ENCODE measurements around the gene HIPK1. TPM values are rescaled to one million over a fixed set of nuclear protein-coding genes. Genes with fewer than 3 reads are reported as not detected.

Gene HIPK1
- total and polyA plus RNA-seq, 2 of the 13 experiments (the other 11 are each of a cell fraction or from before 2014, with no cell fraction given): 20.8 to 33.4 TPM

DNA sequence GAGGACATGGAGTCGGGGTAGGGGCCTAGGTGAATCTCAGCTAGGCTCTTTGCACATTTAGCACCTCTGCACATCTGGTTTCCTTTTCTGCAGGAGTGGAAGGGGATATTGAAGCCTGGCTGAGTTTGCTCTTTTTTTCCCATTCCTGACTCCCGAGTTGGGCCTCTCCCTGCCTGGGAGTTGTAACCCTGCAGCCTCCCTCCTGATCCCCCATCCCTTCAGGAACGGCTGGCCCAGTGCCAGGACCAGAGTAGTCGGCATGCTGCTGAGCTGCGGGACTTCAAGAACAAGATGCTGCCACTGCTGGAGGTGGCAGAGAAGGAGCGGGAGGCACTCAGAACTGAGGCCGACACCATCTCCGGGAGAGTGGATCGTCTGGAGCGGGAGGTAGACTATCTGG is 51.0 kb downstream of the HIPK1 start (continued):
- TF ChIP-seq, protein P1, sequence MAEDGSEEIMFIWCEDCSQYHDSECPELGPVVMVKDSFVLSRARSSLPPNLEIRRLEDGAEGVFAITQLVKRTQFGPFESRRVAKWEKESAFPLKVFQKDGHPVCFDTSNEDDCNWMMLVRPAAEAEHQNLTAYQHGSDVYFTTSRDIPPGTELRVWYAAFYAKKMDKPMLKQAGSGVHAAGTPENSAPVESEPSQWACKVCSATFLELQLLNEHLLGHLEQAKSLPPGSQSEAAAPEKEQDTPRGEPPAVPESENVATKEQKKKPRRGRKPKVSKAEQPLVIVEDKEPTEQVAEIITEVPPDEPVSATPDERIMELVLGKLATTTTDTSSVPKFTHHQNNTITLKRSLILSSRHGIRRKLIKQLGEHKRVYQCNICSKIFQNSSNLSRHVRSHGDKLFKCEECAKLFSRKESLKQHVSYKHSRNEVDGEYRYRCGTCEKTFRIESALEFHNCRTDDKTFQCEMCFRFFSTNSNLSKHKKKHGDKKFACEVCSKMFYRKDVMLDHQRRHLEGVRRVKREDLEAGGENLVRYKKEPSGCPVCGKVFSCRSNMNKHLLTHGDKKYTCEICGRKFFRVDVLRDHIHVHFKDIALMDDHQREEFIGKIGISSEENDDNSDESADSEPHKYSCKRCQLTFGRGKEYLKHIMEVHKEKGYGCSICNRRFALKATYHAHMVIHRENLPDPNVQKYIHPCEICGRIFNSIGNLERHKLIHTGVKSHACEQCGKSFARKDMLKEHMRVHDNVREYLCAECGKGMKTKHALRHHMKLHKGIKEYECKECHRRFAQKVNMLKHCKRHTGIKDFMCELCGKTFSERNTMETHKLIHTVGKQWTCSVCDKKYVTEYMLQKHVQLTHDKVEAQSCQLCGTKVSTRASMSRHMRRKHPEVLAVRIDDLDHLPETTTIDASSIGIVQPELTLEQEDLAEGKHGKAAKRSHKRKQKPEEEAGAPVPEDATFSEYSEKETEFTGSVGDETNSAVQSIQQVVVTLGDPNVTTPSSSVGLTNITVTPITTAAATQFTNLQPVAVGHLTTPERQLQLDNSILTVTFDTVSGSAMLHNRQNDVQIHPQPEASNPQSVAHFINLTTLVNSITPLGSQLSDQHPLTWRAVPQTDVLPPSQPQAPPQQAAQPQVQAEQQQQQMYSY (CRISPR knock-in tag; IDR thresholded peaks at IDR 0.05): no peak
- no peak for TF ChIP-seq MXD4 (CRISPR knock-in tag; IDR thresholded peaks at IDR 0.05)
- TF ChIP-seq MYNN (CRISPR knock-in tag; IDR thresholded peaks at IDR 0.05; ENCODE audit: low read depth): no peak
- TF ChIP-seq PRMT3 (CRISPR knock-in tag; IDR thresholded peaks at IDR 0.05; ENCODE audit: borderline replicate concordance, low read depth): no peak

DNA sequence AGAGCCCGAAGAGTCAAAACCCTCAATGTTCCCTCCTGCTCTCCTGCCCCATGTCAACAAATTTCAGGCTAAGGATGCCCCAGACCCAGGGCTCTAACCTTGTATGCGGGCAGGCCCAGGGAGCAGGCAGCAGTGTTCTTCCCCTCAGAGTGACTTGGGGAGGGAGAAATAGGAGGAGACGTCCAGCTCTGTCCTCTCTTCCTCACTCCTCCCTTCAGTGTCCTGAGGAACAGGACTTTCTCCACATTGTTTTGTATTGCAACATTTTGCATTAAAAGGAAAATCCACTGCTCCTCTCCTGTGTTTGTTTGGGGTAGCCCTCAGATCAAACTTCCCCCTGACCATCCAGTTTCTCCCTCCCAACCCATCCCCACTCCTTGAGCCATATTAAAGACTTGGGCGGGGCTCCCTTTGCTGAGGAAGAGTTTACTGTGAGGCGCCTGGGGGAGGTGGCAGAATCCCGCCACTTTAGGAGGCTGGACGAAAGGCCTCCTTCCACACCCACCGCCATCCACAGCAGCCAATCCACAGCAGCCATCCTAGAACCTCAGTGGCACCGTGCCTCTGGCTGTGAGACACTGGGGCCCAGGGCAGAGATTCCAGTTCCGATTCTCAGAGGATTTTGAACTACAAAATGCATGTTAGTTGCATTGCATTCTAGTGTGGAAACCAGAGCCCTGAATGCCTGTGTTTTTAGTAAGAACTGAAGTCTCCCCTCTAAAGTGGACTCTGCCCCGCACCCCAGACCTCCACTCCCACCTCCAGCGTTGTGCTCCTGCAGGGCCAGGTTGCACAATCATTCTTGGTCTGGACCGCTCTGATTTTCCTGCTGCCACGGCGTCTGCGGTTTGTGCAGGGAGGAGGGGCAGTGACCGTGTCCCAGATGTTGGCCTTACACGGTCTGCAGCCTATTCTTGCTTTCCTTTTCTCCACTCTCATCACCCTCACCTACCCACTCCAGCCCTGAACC is 53.1 kb downstream of the HIPK1 start:
- no peak overlapping the region for H2AFZ ChIP-seq (ENCODE audit: low read length)
- no peak overlapping the region for H3K9ac ChIP-seq (ENCODE audit: insufficient read depth, low read depth, low read length)
- peak overlapping the region; percentile 83 for H3K4me2 ChIP-seq (ENCODE audit: low read depth, low read length)
- POLR2A ChIA-PET: no interaction called here
- H3K36me3 ChIP-seq (replicated peaks in 1 of 2; ENCODE audit: control insufficient read depth in 1 of 2, insufficient read depth in 2 of 2, low read length in 2 of 2): no peaks in the 10 kb centered on the region
- no peaks in the 10 kb centered on the region for H3K79me2 ChIP-seq (ENCODE audit: insufficient read depth, low read length)
- no peaks in the 10 kb centered on the region for H4K20me1 ChIP-seq (ENCODE audit: insufficient read depth, low read length)
- peak; percentile 86 for FAIRE-seq
- H3K4me3 ChIP-seq (replicated peaks in 1 of 3; ENCODE audit: insufficient read depth in 1 of 3, low read depth in 2 of 3, low read length in 3 of 3): peak overlapping the region; percentile 32 to 63 (median 39); a peak in 5 of 6 replicates
- BruUV-seq (replicated peaks): no TSS peak
- in situ Hi-C loops (cut with HindIII; ENCODE audit: extremely low pct_ligation_motif_present, low pct_unique_long_range_greater_than_20kb) (no loop called here), intact Hi-C loops (cut with micrococcal nuclease; ENCODE audit: unreplicated experiment) (loop anchor here (2.0 kb wide), 1 partner anchor 69 kb away; no protein-coding TSS in a partner anchor)
- no peaks in the 10 kb centered on the region for H3K9me3 ChIP-seq (ENCODE audit: low read length)
- no peaks in the 10 kb centered on the region; a peak in 1 of 5 replicates for H3K27me3 ChIP-seq (ENCODE audit: control insufficient read depth in 1 of 2, insufficient read depth in 2 of 2, low read length in 2 of 2)
- H3K4me1 ChIP-seq (ENCODE audit: insufficient read depth, low read length): peaks cover 44% of the 10 kb centered on the region
- WGBS (ENCODE audit: low lambda C conversion rate): 33% methylated on average over 12 of the region's 18 CpGs
- peak; percentile 60 for ATAC-seq
- H3K27ac ChIP-seq (ENCODE audit: extremely low read length, insufficient read depth, low read length): no peak overlapping the region
- peak; percentile 71 for DNase-seq (ENCODE audit: low spot score)
- CTCF ChIA-PET (ENCODE audit: low intra/inter-chr PET ratio, low total read pairs): no interaction called here
- peak; percentile 37; the same call in 1 of the 2 replicates for TF ChIP-seq SAP130 (CRISPR knock-in tag; IDR thresholded peaks at IDR 0.05; ENCODE audit: low read depth)
- no peak for TF ChIP-seq PRMT3 (CRISPR knock-in tag; IDR thresholded peaks at IDR 0.05; ENCODE audit: borderline replicate concordance, low read depth)
- TF ChIP-seq ZFP37 (CRISPR knock-in tag; IDR thresholded peaks at IDR 0.05; ENCODE audit: borderline replicate concordance): no peak
- no peak for TF ChIP-seq ZNF136 (CRISPR knock-in tag; IDR thresholded peaks at IDR 0.05; ENCODE audit: low read depth)
- TF ChIP-seq ZNF598 (CRISPR knock-in tag; IDR thresholded peaks at IDR 0.05; ENCODE audit: borderline replicate concordance): no peak
- TF ChIP-seq, protein P2, sequence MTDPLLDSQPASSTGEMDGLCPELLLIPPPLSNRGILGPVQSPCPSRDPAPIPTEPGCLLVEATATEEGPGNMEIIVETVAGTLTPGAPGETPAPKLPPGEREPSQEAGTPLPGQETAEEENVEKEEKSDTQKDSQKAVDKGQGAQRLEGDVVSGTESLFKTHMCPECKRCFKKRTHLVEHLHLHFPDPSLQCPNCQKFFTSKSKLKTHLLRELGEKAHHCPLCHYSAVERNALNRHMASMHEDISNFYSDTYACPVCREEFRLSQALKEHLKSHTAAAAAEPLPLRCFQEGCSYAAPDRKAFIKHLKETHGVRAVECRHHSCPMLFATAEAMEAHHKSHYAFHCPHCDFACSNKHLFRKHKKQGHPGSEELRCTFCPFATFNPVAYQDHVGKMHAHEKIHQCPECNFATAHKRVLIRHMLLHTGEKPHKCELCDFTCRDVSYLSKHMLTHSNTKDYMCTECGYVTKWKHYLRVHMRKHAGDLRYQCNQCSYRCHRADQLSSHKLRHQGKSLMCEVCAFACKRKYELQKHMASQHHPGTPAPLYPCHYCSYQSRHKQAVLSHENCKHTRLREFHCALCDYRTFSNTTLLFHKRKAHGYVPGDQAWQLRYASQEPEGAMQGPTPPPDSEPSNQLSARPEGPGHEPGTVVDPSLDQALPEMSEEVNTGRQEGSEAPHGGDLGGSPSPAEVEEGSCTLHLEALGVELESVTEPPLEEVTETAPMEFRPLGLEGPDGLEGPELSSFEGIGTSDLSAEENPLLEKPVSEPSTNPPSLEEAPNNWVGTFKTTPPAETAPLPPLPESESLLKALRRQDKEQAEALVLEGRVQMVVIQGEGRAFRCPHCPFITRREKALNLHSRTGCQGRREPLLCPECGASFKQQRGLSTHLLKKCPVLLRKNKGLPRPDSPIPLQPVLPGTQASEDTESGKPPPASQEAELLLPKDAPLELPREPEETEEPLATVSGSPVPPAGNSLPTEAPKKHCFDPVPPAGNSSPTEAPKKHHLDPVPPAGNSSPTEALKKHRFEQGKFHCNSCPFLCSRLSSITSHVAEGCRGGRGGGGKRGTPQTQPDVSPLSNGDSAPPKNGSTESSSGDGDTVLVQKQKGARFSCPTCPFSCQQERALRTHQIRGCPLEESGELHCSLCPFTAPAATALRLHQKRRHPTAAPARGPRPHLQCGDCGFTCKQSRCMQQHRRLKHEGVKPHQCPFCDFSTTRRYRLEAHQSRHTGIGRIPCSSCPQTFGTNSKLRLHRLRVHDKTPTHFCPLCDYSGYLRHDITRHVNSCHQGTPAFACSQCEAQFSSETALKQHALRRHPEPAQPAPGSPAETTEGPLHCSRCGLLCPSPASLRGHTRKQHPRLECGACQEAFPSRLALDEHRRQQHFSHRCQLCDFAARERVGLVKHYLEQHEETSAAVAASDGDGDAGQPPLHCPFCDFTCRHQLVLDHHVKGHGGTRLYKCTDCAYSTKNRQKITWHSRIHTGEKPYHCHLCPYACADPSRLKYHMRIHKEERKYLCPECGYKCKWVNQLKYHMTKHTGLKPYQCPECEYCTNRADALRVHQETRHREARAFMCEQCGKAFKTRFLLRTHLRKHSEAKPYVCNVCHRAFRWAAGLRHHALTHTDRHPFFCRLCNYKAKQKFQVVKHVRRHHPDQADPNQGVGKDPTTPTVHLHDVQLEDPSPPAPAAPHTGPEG (CRISPR knock-in tag; IDR thresholded peaks at IDR 0.05): no peak
- no peak for TF ChIP-seq STAT5B (CRISPR knock-in tag; IDR thresholded peaks at IDR 0.05)
- TF ChIP-seq NR2F6 (IDR thresholded peaks at IDR 0.05): peak; percentile 15; the same call in 1 of the 2 replicates
- peak; percentile 45; the same call in 1 of the 2 replicates for TF ChIP-seq NR2F6 (CRISPR knock-in tag; IDR thresholded peaks at IDR 0.05)
